Suppressor macrophage treated with lipopolysaccharide for 4 hours (primary cell): Measurements from ENCODE around the gene CCDC157.

Source experiments
- DNase-seq: peaks from one replicate; pipeline ENCODE4 v3.0.0-alpha.2; 2020

Gene CCDC157

GRCh38 chr22:30356449-30357235 is at the start of gene CCDC157, which contains the start of gene SF3A1:
TSS of gene CCDC157 (plus strand) at chr22:30357007. CDS start at chr22:30366001, 8,994 bp downstream.
TSS of gene SF3A1 (minus strand) at chr22:30356894. CDS start at chr22:30356792, 102 bp downstream.
- peak; percentile 95 for DNase-seq

- no peak for DNase-seq
Measured at GRCh38 chr22:30307041-30307574, 49.7 kb upstream of the CCDC157 start.

GRCh38 chr22:30308093-30308492 is 48.7 kb upstream of the CCDC157 start:
- no peak for DNase-seq

- DNase-seq: no peak
Measured at GRCh38 chr22:30308518-30309230, 48.1 kb upstream of the CCDC157 start.

- peak; percentile 84 for DNase-seq
Measured at GRCh38 chr22:30309951-30310741, 46.7 kb upstream of the CCDC157 start.

GRCh38 chr22:30310881-30311771 is 45.7 kb upstream of the CCDC157 start:
- no peak for DNase-seq

GRCh38 chr22:30312053-30312452 is 44.8 kb upstream of the CCDC157 start:
- DNase-seq: no peak

GRCh38 chr22:30313527-30314363 is 43.1 kb upstream of the CCDC157 start:
- no peak for DNase-seq

GRCh38 chr22:30314915-30315314 is 41.9 kb upstream of the CCDC157 start:
- peak; percentile 64 for DNase-seq

GRCh38 chr22:30315962-30316576 is 40.7 kb upstream of the CCDC157 start:
- no peak for DNase-seq

GRCh38 chr22:30317778-30318177 is 39.0 kb upstream of the CCDC157 start:
- no peak for DNase-seq

GRCh38 chr22:30318799-30319419 is 37.9 kb upstream of the CCDC157 start:
- DNase-seq: peak; percentile 45

- DNase-seq: no peak
Measured at GRCh38 chr22:30320021-30320556, 36.7 kb upstream of the CCDC157 start.

GRCh38 chr22:30321461-30321860 is 35.3 kb upstream of the CCDC157 start:
- no peak for DNase-seq

- no peak for DNase-seq
Measured at GRCh38 chr22:30323246-30323645, 33.6 kb upstream of the CCDC157 start.

GRCh38 chr22:30324014-30324730 is 32.6 kb upstream of the CCDC157 start:
- DNase-seq: peak; percentile 54

- peak; percentile 75 for DNase-seq
Measured at GRCh38 chr22:30325065-30325720, 31.6 kb upstream of the CCDC157 start.

- no peak for DNase-seq
Measured at GRCh38 chr22:30325724-30326254, 31.0 kb upstream of the CCDC157 start.
